Upper lobe of right lung (tissue), 1 donor: Measurements from ENCODE around the gene ZNF341. TPM values are rescaled to one million over a fixed set of nuclear protein-coding genes. Genes with fewer than 3 reads are reported as not detected.
A peak's percentile ranks its signal among the peaks of the same experiment; 100 is the strongest.
"Not testable (repeated sequence)": the region's sequence is repeated elsewhere in the genome, so short reads cannot be mapped to it uniquely, and the experiment has no call there.

ENCODE experiments used
- ATAC-seq: fragments of 200-7000 bp; cut with Tn5 transposase; one replicate; pipeline ENCODE4 v1.9.1; 2020; ENCODE audit warnings: mild to moderate bottlenecking, moderate library complexity
- DNase-seq: peaks from one replicate; pipeline ENCODE4 v3.0.0-alpha.2; 2020
- H3K27ac ChIP-seq: fragments of 200-600 bp; one replicate; pipeline ENCODE4 v1.8.0; 2022
- H3K27me3 ChIP-seq: fragments of 200-600 bp; one replicate; pipeline ENCODE4 v1.8.0; 2022; ENCODE audit warnings: mild to moderate bottlenecking
- H3K36me3 ChIP-seq: fragments of 200-600 bp; one replicate; pipeline ENCODE4 v1.8.0; 2022
- H3K4me1 ChIP-seq: fragments of 200-600 bp; one replicate; pipeline ENCODE4 v1.8.0; 2022
- H3K4me3 ChIP-seq: fragments of 200-600 bp; one replicate; pipeline ENCODE4 v1.8.0; 2022; ENCODE audit warnings: mild to moderate bottlenecking
- H3K9me3 ChIP-seq: fragments of 200-600 bp; one replicate; pipeline ENCODE4 v1.8.0; 2022
- CTCF ChIP-seq: fragments of 200-600 bp; IDR thresholded peaks from one replicate; pipeline ENCODE4 v1.8.0; 2022; ENCODE audit warnings: antibody characterized with exemption
- intact Hi-C: fragments of 100-400 bp; cut with DNase I; formaldehyde crosslinking; loops from one replicate; pipeline ENCODE4 v1.11.0; 2022
- total RNA-seq: library from RNA; stranded (reverse); fragmentation: NEBNext Ultra II Directional; extraction: Animal tissue kit (Norgen Biotek cat#: 25700); gene quantifications from one replicate; pipeline ENCODE4 v1.2.1, GENCODE V29; 2021
- donor health status: DM: no; HTN: yes; CAD: no; lungs with severe emphysema.

ZNF341 gene
- total RNA-seq, 1 donor from 2014 or later, result 4.8 TPM

- Histone ChIP-seq H3K27ac (no peak overlapping the region), H3K4me3 (no peak overlapping the region), H3K27me3 (no peaks in the 10 kb centered on the region), H3K9me3 (no peaks in the 10 kb centered on the region), H3K4me1 (peaks cover 10% of the 10 kb centered on the region), H3K36me3 (no peaks in the 10 kb centered on the region)
- intact Hi-C loops, result no loop called here
- DNase-seq (no peak), ATAC-seq (no peak)
- TF ChIP-seq CTCF, result no peak
Observed at GRCh38 chr20:33697129-33697528, 34.7 kb upstream of the ZNF341 start.

GRCh38 chr20:33698966-33699365 lies 32.8 kb upstream of the ZNF341 start:
- H3K36me3 ChIP-seq, H3K9me3 ChIP-seq, DNase-seq, H3K27ac ChIP-seq, ATAC-seq, H3K4me3 ChIP-seq, intact Hi-C loops, H3K27me3 ChIP-seq, H3K4me1 ChIP-seq: not testable (repeated sequence)

- DNase-seq, H3K27me3 ChIP-seq, ATAC-seq, H3K27ac ChIP-seq, intact Hi-C loops, H3K36me3 ChIP-seq, H3K4me3 ChIP-seq, H3K9me3 ChIP-seq, H3K4me1 ChIP-seq: not testable (repeated sequence)
Observed at GRCh38 chr20:33700696-33701441, 30.9 kb upstream of the ZNF341 start.

- H3K27me3 ChIP-seq, result no peaks in the 10 kb centered on the region
- no peak overlapping the region for H3K27ac ChIP-seq
- TF ChIP-seq CTCF, result no peak
- H3K4me3 ChIP-seq, result no peak overlapping the region
- no peaks in the 10 kb centered on the region for H3K4me1 ChIP-seq
- intact Hi-C loops, result no loop called here
- peaks cover 10% of the 10 kb centered on the region for H3K36me3 ChIP-seq
- ATAC-seq (no peak), DNase-seq (no peak)
- no peaks in the 10 kb centered on the region for H3K9me3 ChIP-seq
Observed at GRCh38 chr20:33701629-33702450, 30.0 kb upstream of the ZNF341 start.

GRCh38 chr20:33702861-33703260 lies 28.9 kb upstream of the ZNF341 start:
- Histone ChIP-seq H3K27ac (no peak overlapping the region), H3K27me3 (no peaks in the 10 kb centered on the region), H3K36me3 (peaks cover 20% of the 10 kb centered on the region), H3K4me1 (no peaks in the 10 kb centered on the region), H3K4me3 (no peak overlapping the region), H3K9me3 (no peaks in the 10 kb centered on the region)
- DNase-seq (no peak), ATAC-seq (peak; percentile 38)
- intact Hi-C loops, result no loop called here
- TF ChIP-seq CTCF, result no peak

GRCh38 chr20:33703498-33704137 lies 28.2 kb upstream of the ZNF341 start:
- DNase-seq, result no peak
- Histone ChIP-seq H3K27me3 (no peaks in the 10 kb centered on the region), H3K27ac (no peak overlapping the region), H3K36me3 (peaks cover 21% of the 10 kb centered on the region), H3K4me3 (no peak overlapping the region), H3K9me3 (no peaks in the 10 kb centered on the region), H3K4me1 (no peaks in the 10 kb centered on the region)
- no peak for ATAC-seq
- TF ChIP-seq CTCF, result no peak
- intact Hi-C loops, result no loop called here
